H1 (cell line): ENCODE data around the gene HFE. TPM values are rescaled to one million over a fixed set of nuclear protein-coding genes. Genes with fewer than 3 reads are reported as not detected.

Source experiments
- CBX8 ChIP-seq: fragments of 300-800, 300-1000 bp; sonication (generic); IDR thresholded peaks from 2 replicates; pipeline ENCODE4 v1.7.1; 2016; ENCODE audit warnings: low read depth, low read length, borderline replicate concordance
- HDAC6 ChIP-seq: IDR thresholded peaks from one replicate; pipeline ENCODE4 v1.7.1; 2012; ENCODE audit warnings: low read depth, mild to moderate bottlenecking, inconsistent platforms, low read length, moderate library complexity
- KDM4A ChIP-seq: IDR thresholded peaks from one replicate; pipeline ENCODE4 v1.7.1; 2012; ENCODE audit warnings: low read depth, mild to moderate bottlenecking, moderate library complexity, low read length, inconsistent platforms; ENCODE audit not compliant: severe bottlenecking
- RBBP5 ChIP-seq: IDR thresholded peaks from 2 replicates; pipeline ENCODE4 v1.7.1; 2012; ENCODE audit warnings: low read depth, mild to moderate bottlenecking, inconsistent platforms, low read length, moderate library complexity, borderline replicate concordance
- SAP30 ChIP-seq: fragments of 300-600 bp; sonication (generic); IDR thresholded peaks from 2 replicates; pipeline ENCODE4 v1.7.1; 2012; ENCODE audit warnings: low read length, moderate library complexity, mild to moderate bottlenecking, inconsistent platforms; ENCODE audit not compliant: insufficient read depth, insufficient replicate concordance
- SRF ChIP-seq: IDR thresholded peaks from 2 replicates; pipeline ENCODE4 v1.6.1; 2011; ENCODE audit warnings: mild to moderate bottlenecking, low read depth, low read length, moderate library complexity
- polyA plus RNA-seq, 7 experiments: library from polyadenylated mRNA; depleted of rRNA in 3 of 7; stranded (reverse) in 5 of 7; unstranded in 2 of 7; fragments of >200 nt in 5 of 7; fragments of 200-250 nt in 2 of 7; gene quantifications; 1 replicate in 5 of 7; 2 replicates in 1 of 7; 4 replicates in 1 of 7; pipeline versions ENCODE4 v1.2.1 to v1.2.3, GENCODE V29; 2011 to 2013; ENCODE audit warnings: missing spikeins in 2 of 7, mixed read lengths in 2 of 7
- total RNA-seq: library from RNA; stranded (reverse); fragmentation: NEBNext Ultra II Directional; extraction: Animal tissue kit (Norgen Biotek cat#: 25700); gene quantifications from 2 replicates; pipeline ENCODE4 v1.2.1, GENCODE V29; 2021
- TF ChIP-seq, protein P1 (sequence below): IDR thresholded peaks from 2 replicates; pipeline ENCODE4 v1.6.1; 2011; ENCODE audit warnings: low read length, improper control_type of control experiment
- TF ChIP-seq, protein P2 (sequence below): fragments of 300-600 bp; sonication (generic); IDR thresholded peaks from 2 replicates; pipeline ENCODE4 v1.7.1; 2012; ENCODE audit warnings: low read length, moderate library complexity, mild to moderate bottlenecking, inconsistent platforms; ENCODE audit not compliant: insufficient replicate concordance

HFE gene
- total and polyA plus RNA-seq, 2 of the 8 experiments (the other 6 are each of a cell fraction or from before 2014, with no cell fraction given), result 1.6 to 2.0 TPM

DNA sequence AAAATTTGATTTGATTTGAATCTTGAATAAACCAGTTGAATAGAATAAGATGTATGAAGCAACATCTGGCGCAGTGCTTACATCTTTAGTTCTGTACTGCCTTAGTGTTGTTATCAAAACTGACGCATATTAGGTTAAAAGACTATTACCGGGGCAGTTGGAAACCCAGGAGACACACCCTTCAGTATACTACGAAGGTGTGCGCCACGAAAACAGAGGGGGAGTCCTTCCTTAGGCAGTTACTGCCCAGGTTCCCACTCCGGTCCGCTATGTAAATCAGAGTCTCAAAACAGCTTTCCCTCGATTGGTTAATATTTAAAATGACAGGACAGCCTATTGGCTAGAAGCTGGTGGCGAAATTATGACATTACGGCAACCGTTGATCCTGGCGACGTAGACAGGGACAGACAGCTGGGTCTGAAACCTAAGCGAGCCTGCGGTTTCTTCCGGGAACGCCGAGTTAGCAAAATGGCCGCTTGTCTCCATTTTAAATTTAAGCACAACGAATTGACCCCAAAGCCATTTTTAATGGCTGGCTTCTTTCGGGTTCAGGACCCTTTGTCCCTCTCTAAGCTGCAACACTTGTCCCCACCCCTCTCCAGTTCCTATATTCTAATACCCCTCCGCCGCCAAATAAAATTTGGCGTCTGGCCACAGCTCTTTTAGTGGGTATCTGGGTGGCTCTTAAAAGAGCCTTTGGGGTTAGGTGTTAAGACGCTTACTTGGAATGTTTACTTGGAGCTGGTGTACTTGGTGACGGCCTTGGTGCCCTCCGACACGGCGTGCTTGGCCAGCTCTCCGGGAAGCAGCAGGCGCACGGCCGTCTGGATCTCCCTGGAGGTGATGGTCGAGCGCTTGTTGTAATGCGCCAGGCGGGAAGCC, 35.8 kb downstream of the HFE start (continued):
- TF ChIP-seq, protein P1, sequence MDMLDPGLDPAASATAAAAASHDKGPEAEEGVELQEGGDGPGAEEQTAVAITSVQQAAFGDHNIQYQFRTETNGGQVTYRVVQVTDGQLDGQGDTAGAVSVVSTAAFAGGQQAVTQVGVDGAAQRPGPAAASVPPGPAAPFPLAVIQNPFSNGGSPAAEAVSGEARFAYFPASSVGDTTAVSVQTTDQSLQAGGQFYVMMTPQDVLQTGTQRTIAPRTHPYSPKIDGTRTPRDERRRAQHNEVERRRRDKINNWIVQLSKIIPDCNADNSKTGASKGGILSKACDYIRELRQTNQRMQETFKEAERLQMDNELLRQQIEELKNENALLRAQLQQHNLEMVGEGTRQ, result no peak
- TF ChIP-seq SAP30 (peak; percentile 65), SRF (no peak), HDAC6 (no peak), RBBP5 (no peak), KDM4A (peak; percentile 19), CBX8 (no peak)
- TF ChIP-seq, protein P2, sequence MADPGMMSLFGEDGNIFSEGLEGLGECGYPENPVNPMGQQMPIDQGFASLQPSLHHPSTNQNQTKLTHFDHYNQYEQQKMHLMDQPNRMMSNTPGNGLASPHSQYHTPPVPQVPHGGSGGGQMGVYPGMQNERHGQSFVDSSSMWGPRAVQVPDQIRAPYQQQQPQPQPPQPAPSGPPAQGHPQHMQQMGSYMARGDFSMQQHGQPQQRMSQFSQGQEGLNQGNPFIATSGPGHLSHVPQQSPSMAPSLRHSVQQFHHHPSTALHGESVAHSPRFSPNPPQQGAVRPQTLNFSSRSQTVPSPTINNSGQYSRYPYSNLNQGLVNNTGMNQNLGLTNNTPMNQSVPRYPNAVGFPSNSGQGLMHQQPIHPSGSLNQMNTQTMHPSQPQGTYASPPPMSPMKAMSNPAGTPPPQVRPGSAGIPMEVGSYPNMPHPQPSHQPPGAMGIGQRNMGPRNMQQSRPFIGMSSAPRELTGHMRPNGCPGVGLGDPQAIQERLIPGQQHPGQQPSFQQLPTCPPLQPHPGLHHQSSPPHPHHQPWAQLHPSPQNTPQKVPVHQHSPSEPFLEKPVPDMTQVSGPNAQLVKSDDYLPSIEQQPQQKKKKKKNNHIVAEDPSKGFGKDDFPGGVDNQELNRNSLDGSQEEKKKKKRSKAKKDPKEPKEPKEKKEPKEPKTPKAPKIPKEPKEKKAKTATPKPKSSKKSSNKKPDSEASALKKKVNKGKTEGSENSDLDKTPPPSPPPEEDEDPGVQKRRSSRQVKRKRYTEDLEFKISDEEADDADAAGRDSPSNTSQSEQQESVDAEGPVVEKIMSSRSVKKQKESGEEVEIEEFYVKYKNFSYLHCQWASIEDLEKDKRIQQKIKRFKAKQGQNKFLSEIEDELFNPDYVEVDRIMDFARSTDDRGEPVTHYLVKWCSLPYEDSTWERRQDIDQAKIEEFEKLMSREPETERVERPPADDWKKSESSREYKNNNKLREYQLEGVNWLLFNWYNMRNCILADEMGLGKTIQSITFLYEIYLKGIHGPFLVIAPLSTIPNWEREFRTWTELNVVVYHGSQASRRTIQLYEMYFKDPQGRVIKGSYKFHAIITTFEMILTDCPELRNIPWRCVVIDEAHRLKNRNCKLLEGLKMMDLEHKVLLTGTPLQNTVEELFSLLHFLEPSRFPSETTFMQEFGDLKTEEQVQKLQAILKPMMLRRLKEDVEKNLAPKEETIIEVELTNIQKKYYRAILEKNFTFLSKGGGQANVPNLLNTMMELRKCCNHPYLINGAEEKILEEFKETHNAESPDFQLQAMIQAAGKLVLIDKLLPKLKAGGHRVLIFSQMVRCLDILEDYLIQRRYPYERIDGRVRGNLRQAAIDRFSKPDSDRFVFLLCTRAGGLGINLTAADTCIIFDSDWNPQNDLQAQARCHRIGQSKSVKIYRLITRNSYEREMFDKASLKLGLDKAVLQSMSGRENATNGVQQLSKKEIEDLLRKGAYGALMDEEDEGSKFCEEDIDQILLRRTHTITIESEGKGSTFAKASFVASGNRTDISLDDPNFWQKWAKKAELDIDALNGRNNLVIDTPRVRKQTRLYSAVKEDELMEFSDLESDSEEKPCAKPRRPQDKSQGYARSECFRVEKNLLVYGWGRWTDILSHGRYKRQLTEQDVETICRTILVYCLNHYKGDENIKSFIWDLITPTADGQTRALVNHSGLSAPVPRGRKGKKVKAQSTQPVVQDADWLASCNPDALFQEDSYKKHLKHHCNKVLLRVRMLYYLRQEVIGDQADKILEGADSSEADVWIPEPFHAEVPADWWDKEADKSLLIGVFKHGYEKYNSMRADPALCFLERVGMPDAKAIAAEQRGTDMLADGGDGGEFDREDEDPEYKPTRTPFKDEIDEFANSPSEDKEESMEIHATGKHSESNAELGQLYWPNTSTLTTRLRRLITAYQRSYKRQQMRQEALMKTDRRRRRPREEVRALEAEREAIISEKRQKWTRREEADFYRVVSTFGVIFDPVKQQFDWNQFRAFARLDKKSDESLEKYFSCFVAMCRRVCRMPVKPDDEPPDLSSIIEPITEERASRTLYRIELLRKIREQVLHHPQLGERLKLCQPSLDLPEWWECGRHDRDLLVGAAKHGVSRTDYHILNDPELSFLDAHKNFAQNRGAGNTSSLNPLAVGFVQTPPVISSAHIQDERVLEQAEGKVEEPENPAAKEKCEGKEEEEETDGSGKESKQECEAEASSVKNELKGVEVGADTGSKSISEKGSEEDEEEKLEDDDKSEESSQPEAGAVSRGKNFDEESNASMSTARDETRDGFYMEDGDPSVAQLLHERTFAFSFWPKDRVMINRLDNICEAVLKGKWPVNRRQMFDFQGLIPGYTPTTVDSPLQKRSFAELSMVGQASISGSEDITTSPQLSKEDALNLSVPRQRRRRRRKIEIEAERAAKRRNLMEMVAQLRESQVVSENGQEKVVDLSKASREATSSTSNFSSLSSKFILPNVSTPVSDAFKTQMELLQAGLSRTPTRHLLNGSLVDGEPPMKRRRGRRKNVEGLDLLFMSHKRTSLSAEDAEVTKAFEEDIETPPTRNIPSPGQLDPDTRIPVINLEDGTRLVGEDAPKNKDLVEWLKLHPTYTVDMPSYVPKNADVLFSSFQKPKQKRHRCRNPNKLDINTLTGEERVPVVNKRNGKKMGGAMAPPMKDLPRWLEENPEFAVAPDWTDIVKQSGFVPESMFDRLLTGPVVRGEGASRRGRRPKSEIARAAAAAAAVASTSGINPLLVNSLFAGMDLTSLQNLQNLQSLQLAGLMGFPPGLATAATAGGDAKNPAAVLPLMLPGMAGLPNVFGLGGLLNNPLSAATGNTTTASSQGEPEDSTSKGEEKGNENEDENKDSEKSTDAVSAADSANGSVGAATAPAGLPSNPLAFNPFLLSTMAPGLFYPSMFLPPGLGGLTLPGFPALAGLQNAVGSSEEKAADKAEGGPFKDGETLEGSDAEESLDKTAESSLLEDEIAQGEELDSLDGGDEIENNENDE, result no peak
